Esophagus muscularis mucosa (tissue), 4 donors: Measurements from ENCODE around the gene GNG2. TPM values are rescaled to one million over a fixed set of nuclear protein-coding genes. Genes with fewer than 3 reads are reported as not detected.
A peak's percentile ranks its signal among the peaks of the same experiment; 100 is the strongest.

ENCODE experiments used
- DNase-seq: peaks from one replicate; pipeline ENCODE4 v3.0.0-alpha.2; 2017; ENCODE audit errors: extremely low spot score
- H3K27ac ChIP-seq, 4 donors: fragments of 200-600 bp; sonication (generic); replicated peaks in 1 of 4; 1 replicate in 3 of 4; 2 replicates in 1 of 4; pipeline ENCODE4 v1.5.1; 2016 to 2019; ENCODE audit warnings: mild to moderate bottlenecking in 1 of 4
- H3K27me3 ChIP-seq, 4 donors: fragments of 200-600 bp; sonication (generic); one replicate each; pipeline versions ENCODE4 v1.5.1 to v1.6.0; 2016 to 2019
- H3K36me3 ChIP-seq, 4 donors: fragments of 200-600 bp; sonication (generic); one replicate each; pipeline ENCODE4 v1.5.1; 2016 to 2019
- H3K4me1 ChIP-seq, 4 donors: fragments of 200-600 bp; sonication (generic); one replicate each; pipeline ENCODE4 v1.5.1; 2016 to 2019
- H3K4me3 ChIP-seq, 4 donors: fragments of 200-600 bp; sonication (generic); 1 replicate in 2 of 4; 2 replicates in 2 of 4; pipeline ENCODE4 v1.5.1; 2016 to 2019; ENCODE audit warnings: mild to moderate bottlenecking in 4 of 4, moderate library complexity in 1 of 4
- H3K9me3 ChIP-seq, 4 donors: fragments of 200-600 bp; sonication (generic); 1 replicate in 3 of 4; 2 replicates in 1 of 4; pipeline ENCODE4 v1.5.1; 2016 to 2019
- EP300 ChIP-seq: sonication (generic); formaldehyde crosslinking; IDR thresholded peaks from one replicate; pipeline ENCODE4 v1.6.1; 2017; ENCODE audit warnings: antibody characterized with exemption
- POLR2A ChIP-seq: fragments of 450-650 bp; IDR thresholded peaks from one replicate; pipeline ENCODE4 v1.6.1; 2017; ENCODE audit warnings: antibody characterized with exemption, moderate library complexity, mild to moderate bottlenecking, low read depth
- POLR2AphosphoS5 ChIP-seq, 2 donors: sonication (generic); formaldehyde crosslinking; IDR thresholded peaks; one replicate each; pipeline ENCODE4 v1.6.1; 2017; ENCODE audit warnings: antibody characterized with exemption in 2 of 2
- whole genome bisulfite sequencing: methylation state at CpG from one replicate; pipeline ENCODE4 v1.1.5; 2018; 5-methylcytosine and 5-hydroxymethylcytosine counted together
- intact Hi-C: fragments of 100-400 bp; cut with DNase I; formaldehyde crosslinking; loops from one replicate; pipeline ENCODE4 v1.15.1; 2023
- total RNA-seq, 4 donors: library from RNA; depleted of rRNA; stranded (reverse); fragments of >200 nt; gene quantifications; one replicate each; pipeline versions ENCODE4 v1.1.0 to v1.2.1, GENCODE V29; 2016
- TF ChIP-seq, protein P1 (sequence below), 3 experiments: fragments of 200-600 bp in 2 of 3; fragments of 450-650 bp in 1 of 3; sonication (generic) in 2 of 3; IDR thresholded peaks; one replicate each; pipeline ENCODE4 v1.5.1; 2017 to 2019; ENCODE audit warnings: antibody characterized with exemption in 3 of 3, mild to moderate bottlenecking in 2 of 3, moderate library complexity in 1 of 3

Gene GNG2
- total RNA-seq, 4 donors from 2014 or later = 15.7 to 19.9 (median 17.7) TPM

GRCh38 chr14:51845811-51846210 lies 14.6 kb upstream of the GNG2 start:
- H3K4me3 ChIP-seq = no peak overlapping the region
- intact Hi-C loops = no loop called here
- H3K27ac ChIP-seq = no peak overlapping the region
- WGBS = 89% methylated on average over 3 of the region's 3 CpGs
- no peaks in the 10 kb centered on the region for H3K4me1 ChIP-seq
- no peak for DNase-seq
- TF ChIP-seq POLR2A (no peak), EP300 (no peak), POLR2AphosphoS5 (IDR thresholded peaks at IDR 0.05) (no peak)
- TF ChIP-seq, protein P1, sequence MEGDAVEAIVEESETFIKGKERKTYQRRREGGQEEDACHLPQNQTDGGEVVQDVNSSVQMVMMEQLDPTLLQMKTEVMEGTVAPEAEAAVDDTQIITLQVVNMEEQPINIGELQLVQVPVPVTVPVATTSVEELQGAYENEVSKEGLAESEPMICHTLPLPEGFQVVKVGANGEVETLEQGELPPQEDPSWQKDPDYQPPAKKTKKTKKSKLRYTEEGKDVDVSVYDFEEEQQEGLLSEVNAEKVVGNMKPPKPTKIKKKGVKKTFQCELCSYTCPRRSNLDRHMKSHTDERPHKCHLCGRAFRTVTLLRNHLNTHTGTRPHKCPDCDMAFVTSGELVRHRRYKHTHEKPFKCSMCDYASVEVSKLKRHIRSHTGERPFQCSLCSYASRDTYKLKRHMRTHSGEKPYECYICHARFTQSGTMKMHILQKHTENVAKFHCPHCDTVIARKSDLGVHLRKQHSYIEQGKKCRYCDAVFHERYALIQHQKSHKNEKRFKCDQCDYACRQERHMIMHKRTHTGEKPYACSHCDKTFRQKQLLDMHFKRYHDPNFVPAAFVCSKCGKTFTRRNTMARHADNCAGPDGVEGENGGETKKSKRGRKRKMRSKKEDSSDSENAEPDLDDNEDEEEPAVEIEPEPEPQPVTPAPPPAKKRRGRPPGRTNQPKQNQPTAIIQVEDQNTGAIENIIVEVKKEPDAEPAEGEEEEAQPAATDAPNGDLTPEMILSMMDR (IDR thresholded peaks at IDR 0.05) = no peak
- no peaks in the 10 kb centered on the region for H3K27me3 ChIP-seq
- no peaks in the 10 kb centered on the region for H3K36me3 ChIP-seq
- no peaks in the 10 kb centered on the region for H3K9me3 ChIP-seq

GRCh38 chr14:51846631-51847488 lies 13.6 kb upstream of the GNG2 start:
- 45% methylated on average over 16 of the region's 16 CpGs for WGBS
- TF ChIP-seq POLR2AphosphoS5 (IDR thresholded peaks at IDR 0.05) = no peak
- TF ChIP-seq, protein P1 (IDR thresholded peaks at IDR 0.05) = no peak
- H3K27ac ChIP-seq = peak overlapping the region; percentile 4 to 40 (median 36)
- H3K9me3 ChIP-seq = no peaks in the 10 kb centered on the region
- no peaks in the 10 kb centered on the region for H3K36me3 ChIP-seq
- DNase-seq = no peak
- H3K27me3 ChIP-seq = no peaks in the 10 kb centered on the region
- intact Hi-C loops = no loop called here
- H3K4me1 ChIP-seq = no peaks in the 10 kb centered on the region
- peak overlapping the region in 2 of 4 donors; percentile 16 to 41 for H3K4me3 ChIP-seq

GRCh38 chr14:51847489-51847796 lies 13.0 kb upstream of the GNG2 start:
- peak overlapping the region in 2 of 4 donors; percentile 4 to 33 for H3K27ac ChIP-seq
- no peak for DNase-seq
- intact Hi-C loops = no loop called here
- no peaks in the 10 kb centered on the region for H3K27me3 ChIP-seq
- WGBS = 82% methylated on average over 4 of the region's 4 CpGs
- TF ChIP-seq POLR2AphosphoS5 (IDR thresholded peaks at IDR 0.05) (no peak), POLR2A (no peak), EP300 (no peak)
- TF ChIP-seq, protein P1 (IDR thresholded peaks at IDR 0.05) = no peak
- no peaks in the 10 kb centered on the region for H3K4me1 ChIP-seq
- H3K36me3 ChIP-seq = no peaks in the 10 kb centered on the region
- no peaks in the 10 kb centered on the region for H3K9me3 ChIP-seq
- H3K4me3 ChIP-seq = no peak overlapping the region

- Histone ChIP-seq H3K36me3 (no peaks in the 10 kb centered on the region), H3K9me3 (no peaks in the 10 kb centered on the region), H3K27me3 (no peaks in the 10 kb centered on the region), H3K4me3 (no peak overlapping the region), H3K4me1 (no peaks in the 10 kb centered on the region), H3K27ac (no peak overlapping the region)
- no peak for TF ChIP-seq POLR2AphosphoS5 (IDR thresholded peaks at IDR 0.05)
- TF ChIP-seq, protein P1 (IDR thresholded peaks at IDR 0.05) = no peak
- TF ChIP-seq POLR2A = no peak
- TF ChIP-seq EP300 = no peak
- 80% methylated on average over 4 of the region's 4 CpGs for WGBS
- intact Hi-C loops = no loop called here
- no peak for DNase-seq
Observed at GRCh38 chr14:51848120-51848519, 12.3 kb upstream of the GNG2 start.

- Histone ChIP-seq H3K27ac (no peak overlapping the region), H3K36me3 (no peaks in the 10 kb centered on the region), H3K27me3 (no peaks in the 10 kb centered on the region), H3K9me3 (no peaks in the 10 kb centered on the region), H3K4me3 (no peak overlapping the region), H3K4me1 (no peaks in the 10 kb centered on the region)
- intact Hi-C loops = no loop called here
- no peak for TF ChIP-seq EP300
- no peak for DNase-seq
- WGBS = 88% methylated on average over 2 of the region's 2 CpGs
Observed at GRCh38 chr14:51849097-51849496, 11.3 kb upstream of the GNG2 start.
